Transverse colon (tissue), 4 donors: ENCODE data around the gene DOCK1. TPM values are rescaled to one million over a fixed set of nuclear protein-coding genes. Genes with fewer than 3 reads are reported as not detected.
"Not testable (repeated sequence)": the region's sequence is repeated elsewhere in the genome, so short reads cannot be mapped to it uniquely, and the experiment has no call there.

ENCODE experiments used
- DNase-seq: peaks from one replicate; pipeline ENCODE4 v3.0.0-alpha.2; 2019
- H3K27ac ChIP-seq, 4 donors: fragments of 200-600 bp; sonication (generic); 2 replicates each; pipeline ENCODE4 v1.5.1; 2016 to 2018; ENCODE audit warnings: inconsistent platforms in 4 of 4
- H3K27me3 ChIP-seq: fragments of 200-600 bp; sonication (generic); 2 replicates; pipeline ENCODE4 v1.5.1; 2017; ENCODE audit warnings: inconsistent platforms
- H3K36me3 ChIP-seq, 4 donors: fragments of 200-600 bp; sonication (generic); 2 replicates each; pipeline ENCODE4 v1.5.1; 2017 to 2019; ENCODE audit warnings: inconsistent platforms in 4 of 4
- H3K4me1 ChIP-seq, 4 donors: fragments of 200-600 bp; sonication (generic); 2 replicates each; pipeline ENCODE4 v1.5.1; 2017 to 2020; ENCODE audit warnings: inconsistent platforms in 4 of 4
- H3K4me3 ChIP-seq, 4 donors: fragments of 200-600 bp; sonication (generic); 1 replicate in 1 of 4; 2 replicates in 3 of 4; pipeline versions ENCODE4 v1.5.1 to v1.6.1; 2017 to 2019; ENCODE audit warnings: inconsistent platforms in 4 of 4
- H3K9me3 ChIP-seq, 2 donors: fragments of 200-600 bp; sonication (generic); 2 replicates each; pipeline ENCODE4 v1.5.1; 2017 to 2019; ENCODE audit warnings: inconsistent platforms in 2 of 2
- CTCF ChIP-seq, 5 experiments: fragments of 200-600 bp in 3 of 5; fragments of 450-650 bp in 2 of 5; sonication (generic) in 3 of 5; IDR thresholded peaks; 1 replicate in 2 of 5; 2 replicates in 3 of 5; pipeline ENCODE4 v1.5.1; 2016 to 2017; ENCODE audit warnings: antibody characterized with exemption in 5 of 5, inconsistent platforms in 3 of 5, mild to moderate bottlenecking in 2 of 5, moderate library complexity in 1 of 5
- EP300 ChIP-seq: sonication (generic); formaldehyde crosslinking; IDR thresholded peaks from one replicate; pipeline ENCODE4 v1.6.1; 2017; ENCODE audit warnings: antibody characterized with exemption, low read depth
- POLR2A ChIP-seq: fragments of 450-650 bp; IDR thresholded peaks from one replicate; pipeline ENCODE4 v1.6.1; 2016; ENCODE audit warnings: antibody characterized with exemption, mild to moderate bottlenecking, moderate library complexity
- POLR2AphosphoS5 ChIP-seq, 3 donors: sonication (generic); formaldehyde crosslinking; IDR thresholded peaks; one replicate each; pipeline ENCODE4 v1.6.1; 2016; ENCODE audit warnings: antibody characterized with exemption in 3 of 3
- WGBS, 2 donors: methylation state at CpG; one replicate each; pipeline ENCODE4 v1.1.5; 2018; ENCODE audit warnings: low coverage in 1 of 2; 5-methylcytosine and 5-hydroxymethylcytosine counted together
- in situ Hi-C, 4 donors: fragments of 200-750 bp; cut with MboI; loops; one replicate each; pipeline versions ENCODE4 v1.15.0 to v1.15.1; 2017; ENCODE audit warnings: low sequenced_read_pairs in 3 of 4, low pct_ligation_motif_present in 1 of 4, low pct_unique_long_range_greater_than_20kb in 1 of 4
- intact Hi-C: fragments of 100-400 bp; cut with DNase I; formaldehyde crosslinking; loops from one replicate; pipeline ENCODE4 v1.15.1; 2023; ENCODE audit warnings: low total_unique reads
- total RNA-seq, 4 donors: library from RNA; depleted of rRNA; stranded (reverse); fragments of >200 nt; gene quantifications; one replicate each; pipeline ENCODE4 v1.1.0, GENCODE V29; 2016

DOCK1 gene
- total RNA-seq, 4 donors from 2014 or later = 75.1 to 200 (median 92.5) TPM

- in situ Hi-C loops (no loop called here), intact Hi-C loops (no loop called here)
- H3K9me3 ChIP-seq = no peaks in the 10 kb centered on the region
- no peak for DNase-seq
- no peak overlapping the region for H3K27ac ChIP-seq
- no peak overlapping the region for H3K4me3 ChIP-seq
- TF ChIP-seq CTCF (IDR thresholded peaks at IDR 0.05) (no peak), POLR2AphosphoS5 (IDR thresholded peaks at IDR 0.05) (no peak), EP300 (no peak), POLR2A (no peak)
- no peaks in the 10 kb centered on the region for H3K4me1 ChIP-seq
- no peaks in the 10 kb centered on the region for H3K36me3 ChIP-seq
- no peaks in the 10 kb centered on the region for H3K27me3 ChIP-seq
- 74% methylated on average over 8 of the region's 8 CpGs; no CpG with 5 or more reads in 1 of the 2 donors for WGBS, 2 donors
Observed at GRCh38 chr10:127293640-127294039, 388.4 kb downstream of the DOCK1 start.

GRCh38 chr10:127296696-127297095 is 391.5 kb downstream of the DOCK1 start:
- no peaks in the 10 kb centered on the region for H3K9me3 ChIP-seq
- no peak for DNase-seq
- H3K36me3 ChIP-seq = no peaks in the 10 kb centered on the region
- no peak overlapping the region for H3K4me3 ChIP-seq
- WGBS, 2 donors = 93% methylated on average over 6 of the region's 6 CpGs; no CpG with 5 or more reads in 1 of the 2 donors
- intact Hi-C loops = no loop called here
- in situ Hi-C loops = no loop called here
- TF ChIP-seq POLR2A (no peak), EP300 (no peak), CTCF (IDR thresholded peaks at IDR 0.05) (no peak), POLR2AphosphoS5 (IDR thresholded peaks at IDR 0.05) (no peak)
- peaks cover 0 to 18% (median 10%) of the 10 kb centered on the region in 4 donors for H3K4me1 ChIP-seq
- H3K27me3 ChIP-seq = no peaks in the 10 kb centered on the region
- no peak overlapping the region for H3K27ac ChIP-seq

GRCh38 chr10:127298381-127298780 is 393.2 kb downstream of the DOCK1 start:
- WGBS, 2 donors = 31 to 73% methylated on average over 2 to 4 of the region's 4 CpGs
- H3K36me3 ChIP-seq = no peaks in the 10 kb centered on the region
- TF ChIP-seq POLR2A (no peak), EP300 (no peak), POLR2AphosphoS5 (IDR thresholded peaks at IDR 0.05) (no peak), CTCF (IDR thresholded peaks at IDR 0.05) (no peak)
- no peaks in the 10 kb centered on the region for H3K9me3 ChIP-seq
- peaks cover 0 to 18% (median 10%) of the 10 kb centered on the region in 4 donors for H3K4me1 ChIP-seq
- H3K27me3 ChIP-seq = no peaks in the 10 kb centered on the region
- DNase-seq = no peak
- H3K4me3 ChIP-seq = no peak overlapping the region
- in situ Hi-C loops (no loop called here), intact Hi-C loops (no loop called here)
- H3K27ac ChIP-seq = no peak overlapping the region

GRCh38 chr10:127299192-127299591 is 394.0 kb downstream of the DOCK1 start:
- intact Hi-C loops, in situ Hi-C loops, H3K27ac ChIP-seq, DNase-seq, H3K9me3 ChIP-seq, H3K4me3 ChIP-seq, H3K36me3 ChIP-seq, H3K27me3 ChIP-seq: not testable (repeated sequence)
- 93 to 100% methylated on average over 1 to 11 of the region's 11 CpGs for WGBS, 2 donors
- peaks cover 0 to 18% (median 10%) of the 10 kb centered on the region in 4 donors for H3K4me1 ChIP-seq
